Endothelial cell of umbilical vein (primary cell): ENCODE data around the gene TMEM135. TPM values are rescaled to one million over a fixed set of nuclear protein-coding genes. Genes with fewer than 3 reads are reported as not detected.

Source experiments
- BruUV-seq: library from RNA; stranded (reverse); fragments of 400-500 nt; replicated peaks from 2 replicates; lab custom pipeline; 2021; lab: Mats Ljungman, UMichigan
- CTCF ChIA-PET: fragments of 300-600, 350-600 bp; sonication (Branson Sonifier 250); formaldehyde crosslinking; loops from one replicate; lab custom pipeline; 2021; ENCODE audit warnings: antibody characterized with exemption, inconsistent platforms; lab: Charles Lee
- POLR2A ChIA-PET: fragments of 300-600, 350-600 bp; sonication (Branson Sonifier 250); formaldehyde crosslinking; loops from one replicate; lab custom pipeline; 2021; ENCODE audit warnings: antibody characterized with exemption, inconsistent platforms; lab: Charles Lee
- DNase-seq: peaks from one replicate; pipeline ENCODE4 v3.0.0-alpha.2; 2011; ENCODE audit warnings: low read depth, low spot score
- FAIRE-seq: peaks from 2 replicates; lab custom pipeline; 2011; peaks lifted over from hg19 to GRCh38; lab: Jason Lieb, UNC
- H2AFZ ChIP-seq: 2 replicates; pipeline ENCODE4 v1.6.0; 2012; ENCODE audit warnings: low read depth, low read length, control low read depth, inconsistent platforms
- H3K27ac ChIP-seq: 2 replicates; pipeline ENCODE4 v1.5.1; 2011; ENCODE audit warnings: low read depth, mild to moderate bottlenecking, control low read depth, low read length, moderate library complexity; ENCODE audit not compliant: insufficient read depth
- H3K27me3 ChIP-seq, 2 experiments: 2 replicates each; pipeline versions ENCODE4 v1.6.0 to v1.6.1; 2011; ENCODE audit warnings: low read length in 2 of 2, mixed read lengths in 1 of 2; ENCODE audit not compliant: control insufficient read depth in 2 of 2, insufficient read depth in 2 of 2
- H3K36me3 ChIP-seq, 2 experiments: 2 replicates in 1 of 2; 3 replicates in 1 of 2; pipeline ENCODE4 v1.5.1; 2011; ENCODE audit warnings: low read length in 2 of 2, mild to moderate bottlenecking in 1 of 2, moderate library complexity in 1 of 2; ENCODE audit not compliant: control insufficient read depth in 2 of 2, insufficient read depth in 2 of 2; ENCODE audit errors: extremely low read depth in 1 of 2
- H3K4me1 ChIP-seq: 3 replicates; pipeline ENCODE4 v1.5.1; 2011; ENCODE audit warnings: mild to moderate bottlenecking, low read length; ENCODE audit not compliant: control insufficient read depth, insufficient read depth; ENCODE audit errors: extremely low read depth
- H3K4me2 ChIP-seq: 2 replicates; pipeline ENCODE4 v1.6.1; 2011; ENCODE audit warnings: low read length, control low read depth, mixed read lengths; ENCODE audit not compliant: insufficient read depth
- H3K4me3 ChIP-seq, 3 experiments: fragments of 200-600 bp in 1 of 3; sonication (generic), shearing (Covaris generic) in 1 of 3; replicated peaks in 1 of 3; 2 replicates each; pipeline ENCODE4 v1.5.1; 2011 to 2016; ENCODE audit warnings: control low read depth in 3 of 3, low read length in 3 of 3, mild to moderate bottlenecking in 2 of 3, inconsistent platforms in 1 of 3, low read depth in 1 of 3, moderate library complexity in 1 of 3; ENCODE audit not compliant: insufficient read depth in 1 of 3
- H3K79me2 ChIP-seq: 2 replicates; pipeline ENCODE4 v1.6.0; 2012; ENCODE audit warnings: low read length, inconsistent platforms; ENCODE audit not compliant: control insufficient read depth, insufficient read depth
- H3K9ac ChIP-seq: replicated peaks from 2 replicates; pipeline ENCODE3; 2011; ENCODE audit warnings: low read length, control low read depth; ENCODE audit not compliant: insufficient read depth; ENCODE audit errors: extremely low read depth
- H3K9me1 ChIP-seq: replicated peaks from 3 replicates; pipeline ENCODE4 v1.6.0; 2011; ENCODE audit warnings: mild to moderate bottlenecking, low read length; ENCODE audit not compliant: control insufficient read depth, insufficient read depth; ENCODE audit errors: extremely low read depth
- H3K9me3 ChIP-seq: replicated peaks from 2 replicates; pipeline ENCODE4 v1.5.1; 2012; ENCODE audit warnings: low read length, inconsistent platforms; ENCODE audit not compliant: control insufficient read depth, insufficient read depth
- H4K20me1 ChIP-seq: replicated peaks from 2 replicates; pipeline ENCODE3; 2011; ENCODE audit warnings: mild to moderate bottlenecking, low read length; ENCODE audit not compliant: control insufficient read depth, insufficient read depth; ENCODE audit errors: extremely low read depth
- EZH2 ChIP-seq: IDR thresholded peaks from 2 replicates; pipeline ENCODE4 v1.6.1; 2012; ENCODE audit warnings: borderline replicate concordance, low read depth, mild to moderate bottlenecking, moderate library complexity, low read length, inconsistent platforms; ENCODE audit not compliant: severe bottlenecking
- FOS ChIP-seq: IDR thresholded peaks from 2 replicates; pipeline ENCODE4 v1.6.1; 2011; ENCODE audit warnings: mild to moderate bottlenecking, low read length, moderate library complexity, borderline replicate concordance; ENCODE audit not compliant: insufficient read depth
- GATA2 ChIP-seq: IDR thresholded peaks from 2 replicates; pipeline ENCODE4 v1.7.0; 2011; ENCODE audit warnings: low read depth, mild to moderate bottlenecking, moderate library complexity, mixed read lengths, low read length; ENCODE audit not compliant: insufficient read length, insufficient read depth
- JUN ChIP-seq: IDR thresholded peaks from 2 replicates; pipeline ENCODE4 v1.6.1; 2011; ENCODE audit warnings: borderline replicate concordance, low read depth; ENCODE audit not compliant: insufficient read length, insufficient read depth
- MYC ChIP-seq: IDR thresholded peaks from one replicate; pipeline ENCODE4 v1.6.1; 2011; ENCODE audit warnings: mild to moderate bottlenecking, low read depth, low read length
- POLR2A ChIP-seq: IDR thresholded peaks from 2 replicates; pipeline ENCODE4 v1.6.1; 2012; ENCODE audit warnings: low read depth, mild to moderate bottlenecking, control low read depth, low read length
- POLR2AphosphoS5 ChIP-seq: IDR thresholded peaks from 2 replicates; pipeline ENCODE4 v1.6.1; 2012; ENCODE audit warnings: low read depth, mild to moderate bottlenecking, control low read depth, low read length, moderate library complexity; ENCODE audit not compliant: insufficient read depth
- dilution Hi-C: fragments of 300-500 bp; cut with MboI; formaldehyde crosslinking; loops from one replicate; pipeline ENCODE4 v1.15.0; 2019; ENCODE audit warnings: low sequenced_read_pairs; ENCODE audit not compliant: extremely low pct_ligation_motif_present
- intact Hi-C: fragments of 100-400 bp; cut with micrococcal nuclease; formaldehyde crosslinking; loops from one replicate; pipeline ENCODE4 v1.10.0; 2022
- polyA plus RNA-seq, 4 experiments: library from polyadenylated mRNA; depleted of rRNA in 3 of 4; stranded (reverse) in 3 of 4; unstranded in 1 of 4; fragments of >200 nt; gene quantifications; 2 replicates each; pipeline versions ENCODE4 v1.2.1 to v1.2.3, GENCODE V29; 2011 to 2012; ENCODE audit warnings: missing spikeins in 1 of 4
- total RNA-seq: library from RNA; stranded (reverse); gene quantifications from 2 replicates; pipeline ENCODE4 v1.2.3, GENCODE V29; 2021
- TF ChIP-seq, protein P1 (sequence below), 2 donors: IDR thresholded peaks; 1 replicate in 1 of 2; 2 replicates in 1 of 2; pipeline ENCODE4 v1.5.1; 2011; ENCODE audit warnings: low read length in 2 of 2, mild to moderate bottlenecking in 2 of 2, moderate library complexity in 2 of 2, control low read depth in 1 of 2, inconsistent platforms in 1 of 2, low read depth in 1 of 2; ENCODE audit not compliant: insufficient read depth in 1 of 2; ENCODE audit errors: extremely low read depth in 1 of 2
- TF ChIP-seq, protein P2 (sequence below): IDR thresholded peaks from 2 replicates; pipeline ENCODE4 v1.6.1; 2011; ENCODE audit not compliant: insufficient read depth, insufficient read length

The TMEM135 gene
- total and polyA plus RNA-seq, 2 donors (not counting 3 experiments of a cell fraction or from before 2014, with no cell fraction given): 12.3 to 33.2 TPM

DNA sequence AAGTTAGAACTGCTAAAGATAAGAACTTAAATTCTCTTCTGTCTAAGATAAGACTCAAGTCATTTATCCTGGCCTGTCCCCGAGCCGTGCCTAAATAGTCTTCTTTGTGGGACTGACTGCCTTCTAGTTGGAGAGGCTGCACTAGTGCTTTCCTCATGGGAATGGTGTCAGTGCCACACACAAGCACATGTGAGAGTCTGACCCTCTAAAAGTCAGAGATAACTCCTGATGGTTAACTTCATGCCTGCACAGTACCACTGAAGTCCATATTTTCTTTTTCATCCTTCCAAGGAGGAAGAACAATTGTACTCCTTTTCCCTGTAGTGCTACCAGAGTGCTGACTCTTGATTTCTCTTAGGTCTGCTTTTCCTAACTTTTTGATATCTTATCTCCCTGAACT, 309.7 kb downstream of the TMEM135 start:
- intact Hi-C loops: no loop called here
- Histone ChIP-seq H3K27ac (no peak overlapping the region), H4K20me1 (no peaks in the 10 kb centered on the region), H3K27me3 (no peaks in the 10 kb centered on the region), H3K36me3 (no peaks in the 10 kb centered on the region), H3K9me3 (no peaks in the 10 kb centered on the region), H3K79me2 (no peaks in the 10 kb centered on the region), H3K4me2 (no peak overlapping the region), H3K9me1 (no peaks in the 10 kb centered on the region), H3K4me1 (peaks cover 1% of the 10 kb centered on the region), H2AFZ (no peak overlapping the region), H3K4me3 (no peak overlapping the region), H3K9ac (no peak overlapping the region)
- FAIRE-seq (no peak), DNase-seq (no peak)
- dilution Hi-C loops: no loop called here
- TF ChIP-seq POLR2AphosphoS5: no peak
- TF ChIP-seq, protein P1, sequence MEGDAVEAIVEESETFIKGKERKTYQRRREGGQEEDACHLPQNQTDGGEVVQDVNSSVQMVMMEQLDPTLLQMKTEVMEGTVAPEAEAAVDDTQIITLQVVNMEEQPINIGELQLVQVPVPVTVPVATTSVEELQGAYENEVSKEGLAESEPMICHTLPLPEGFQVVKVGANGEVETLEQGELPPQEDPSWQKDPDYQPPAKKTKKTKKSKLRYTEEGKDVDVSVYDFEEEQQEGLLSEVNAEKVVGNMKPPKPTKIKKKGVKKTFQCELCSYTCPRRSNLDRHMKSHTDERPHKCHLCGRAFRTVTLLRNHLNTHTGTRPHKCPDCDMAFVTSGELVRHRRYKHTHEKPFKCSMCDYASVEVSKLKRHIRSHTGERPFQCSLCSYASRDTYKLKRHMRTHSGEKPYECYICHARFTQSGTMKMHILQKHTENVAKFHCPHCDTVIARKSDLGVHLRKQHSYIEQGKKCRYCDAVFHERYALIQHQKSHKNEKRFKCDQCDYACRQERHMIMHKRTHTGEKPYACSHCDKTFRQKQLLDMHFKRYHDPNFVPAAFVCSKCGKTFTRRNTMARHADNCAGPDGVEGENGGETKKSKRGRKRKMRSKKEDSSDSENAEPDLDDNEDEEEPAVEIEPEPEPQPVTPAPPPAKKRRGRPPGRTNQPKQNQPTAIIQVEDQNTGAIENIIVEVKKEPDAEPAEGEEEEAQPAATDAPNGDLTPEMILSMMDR (IDR thresholded peaks at IDR 0.05; ENCODE audit: extremely low read depth in 1 of 2, insufficient read depth in 1 of 2, low read depth in 1 of 2, low read length in 2 of 2): no peak
- TF ChIP-seq, protein P2, sequence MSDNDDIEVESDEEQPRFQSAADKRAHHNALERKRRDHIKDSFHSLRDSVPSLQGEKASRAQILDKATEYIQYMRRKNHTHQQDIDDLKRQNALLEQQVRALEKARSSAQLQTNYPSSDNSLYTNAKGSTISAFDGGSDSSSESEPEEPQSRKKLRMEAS: no peak
- ChIA-PET POLR2A (no interaction called here), CTCF (no interaction called here)
- no TSS peak for BruUV-seq

DNA sequence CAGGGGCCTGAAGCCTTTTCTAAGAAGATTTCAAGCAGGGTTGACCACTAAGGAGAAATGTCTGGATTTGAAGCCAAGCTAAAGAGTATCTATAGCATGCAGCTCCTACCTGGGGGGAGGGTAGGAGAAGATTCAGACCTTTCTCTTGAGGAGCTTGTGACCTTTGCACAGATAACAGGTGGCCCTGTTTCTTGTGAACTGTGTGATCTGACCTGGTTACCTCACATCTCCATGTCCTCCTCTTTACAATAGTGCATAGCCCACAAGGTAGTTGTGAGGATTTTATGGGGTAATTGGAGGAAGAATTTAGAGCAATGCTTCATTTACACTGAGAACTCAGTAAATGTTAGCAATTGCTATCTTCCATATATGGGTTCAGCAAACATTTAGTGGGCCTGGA, 310.1 kb downstream of the TMEM135 start:
- no peak overlapping the region for H3K4me2 ChIP-seq
- H3K9ac ChIP-seq: no peak overlapping the region
- H3K9me1 ChIP-seq: no peaks in the 10 kb centered on the region
- TF ChIP-seq POLR2AphosphoS5 (no peak), EZH2 (no peak), FOS (no peak), JUN (no peak), MYC (no peak), POLR2A (no peak), GATA2 (no peak)
- TF ChIP-seq, protein P2: no peak
- TF ChIP-seq, protein P1 (IDR thresholded peaks at IDR 0.05; ENCODE audit: extremely low read depth in 1 of 2, insufficient read depth in 1 of 2, low read depth in 1 of 2, low read length in 2 of 2): no peak
- CTCF ChIA-PET: no interaction called here
- H3K27ac ChIP-seq: no peak overlapping the region
- no peak overlapping the region for H3K4me3 ChIP-seq
- dilution Hi-C loops (no loop called here), intact Hi-C loops (no loop called here)
- BruUV-seq: no TSS peak
- H3K27me3 ChIP-seq: no peaks in the 10 kb centered on the region
- POLR2A ChIA-PET: no interaction called here
- H3K9me3 ChIP-seq: no peaks in the 10 kb centered on the region
- H2AFZ ChIP-seq: no peak overlapping the region
- H3K36me3 ChIP-seq: no peaks in the 10 kb centered on the region
- H3K79me2 ChIP-seq: no peaks in the 10 kb centered on the region
- peaks cover 4% of the 10 kb centered on the region for H3K4me1 ChIP-seq
- no peaks in the 10 kb centered on the region for H4K20me1 ChIP-seq
- DNase-seq: no peak
- FAIRE-seq: no peak
